Stimulated activated memory B cell treated with anti-CD40 and anti-IgM and Interleukin-4, amounts not matched to agents 10 μg/mL and 1 μg/mL and 100 μg/mL, for 72 hours (primary cell): ENCODE measurements around the gene LOX.
"Not testable (repeated sequence)": the region's sequence is repeated elsewhere in the genome, so short reads cannot be mapped to it uniquely, and the experiment has no call there.

Experiments
- ATAC-seq: fragments of 150-1000 bp; cut with Tn5 transposase; 2 replicates; pipeline ENCODE4 v1.10.0; 2021
- H3K27ac Mint-ChIP-seq: one replicate; pipeline ENCODE4 v1.8.0; 2022; ENCODE audit warnings: mild to moderate bottlenecking, mixed read lengths
- H3K27me3 Mint-ChIP-seq: one replicate; pipeline ENCODE4 v1.8.0; 2022; ENCODE audit warnings: mixed read lengths
- H3K36me3 Mint-ChIP-seq: one replicate; pipeline ENCODE4 v1.8.0; 2022; ENCODE audit warnings: mixed read lengths
- H3K4me1 Mint-ChIP-seq: one replicate; pipeline ENCODE4 v1.8.0; 2022; ENCODE audit warnings: mixed read lengths
- H3K4me3 Mint-ChIP-seq: one replicate; pipeline ENCODE4 v1.8.0; 2022; ENCODE audit warnings: mild to moderate bottlenecking, moderate library complexity, mixed read lengths
- H3K9me3 Mint-ChIP-seq: one replicate; pipeline ENCODE4 v1.8.0; 2022; ENCODE audit warnings: mixed read lengths

LOX gene

DNA sequence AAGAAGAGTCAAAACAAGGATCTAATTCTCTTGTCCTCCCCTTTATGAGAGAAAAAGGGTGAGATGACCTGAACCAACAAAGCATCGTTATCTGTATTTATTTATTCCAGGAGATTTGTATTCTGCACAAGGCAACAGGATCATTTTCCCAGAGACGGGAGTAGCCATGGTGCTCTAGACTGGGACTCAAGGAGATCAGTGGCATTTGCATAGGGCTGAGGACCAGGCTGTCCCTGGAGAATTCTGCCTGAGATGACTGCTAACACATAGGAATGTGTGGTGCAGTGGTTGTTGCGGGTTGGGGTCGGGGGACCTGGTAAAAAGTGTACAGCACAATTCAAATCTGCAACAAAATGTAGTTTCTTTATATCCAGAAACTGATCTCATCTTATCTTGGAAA is 29.0 kb upstream of the LOX start:
- Mint-ChIP-seq H3K36me3 (no peaks in the 10 kb centered on the region), H3K4me3 (no peak overlapping the region), H3K27me3 (peaks cover 10% of the 10 kb centered on the region), H3K9me3 (no peaks in the 10 kb centered on the region), H3K27ac (no peak overlapping the region), H3K4me1 (no peaks in the 10 kb centered on the region)
- ATAC-seq, result no peak

- Mint-ChIP-seq H3K36me3 (no peaks in the 10 kb centered on the region), H3K27ac (no peak overlapping the region), H3K4me1 (no peaks in the 10 kb centered on the region), H3K27me3 (peaks cover 10% of the 10 kb centered on the region), H3K9me3 (no peaks in the 10 kb centered on the region), H3K4me3 (no peak overlapping the region)
- ATAC-seq, result no peak
Observed at GRCh38 chr5:122105909-122106308, 27.9 kb upstream of the LOX start.

GRCh38 chr5:122102825-122103224 is 24.8 kb upstream of the LOX start:
- H3K27me3 Mint-ChIP-seq, result peaks cover 7% of the 10 kb centered on the region

GRCh38 chr5:122101636-122102285 is 23.7 kb upstream of the LOX start:
- H3K27me3 Mint-ChIP-seq, result no peaks in the 10 kb centered on the region
- H3K4me1 Mint-ChIP-seq, result no peaks in the 10 kb centered on the region
- no peak overlapping the region for H3K27ac Mint-ChIP-seq
- H3K36me3 Mint-ChIP-seq, result no peaks in the 10 kb centered on the region
- ATAC-seq, result no peak
- H3K4me3 Mint-ChIP-seq, result no peak overlapping the region
- H3K9me3 Mint-ChIP-seq, result no peaks in the 10 kb centered on the region

More at GRCh38 chr5:122102825-122103224, 24.8 kb upstream of the LOX start:
- Mint-ChIP-seq H3K27ac (no peak overlapping the region), H3K36me3 (no peaks in the 10 kb centered on the region), H3K4me3 (no peak overlapping the region), H3K4me1 (no peaks in the 10 kb centered on the region), H3K9me3 (no peaks in the 10 kb centered on the region)
- ATAC-seq, result no peak

DNA sequence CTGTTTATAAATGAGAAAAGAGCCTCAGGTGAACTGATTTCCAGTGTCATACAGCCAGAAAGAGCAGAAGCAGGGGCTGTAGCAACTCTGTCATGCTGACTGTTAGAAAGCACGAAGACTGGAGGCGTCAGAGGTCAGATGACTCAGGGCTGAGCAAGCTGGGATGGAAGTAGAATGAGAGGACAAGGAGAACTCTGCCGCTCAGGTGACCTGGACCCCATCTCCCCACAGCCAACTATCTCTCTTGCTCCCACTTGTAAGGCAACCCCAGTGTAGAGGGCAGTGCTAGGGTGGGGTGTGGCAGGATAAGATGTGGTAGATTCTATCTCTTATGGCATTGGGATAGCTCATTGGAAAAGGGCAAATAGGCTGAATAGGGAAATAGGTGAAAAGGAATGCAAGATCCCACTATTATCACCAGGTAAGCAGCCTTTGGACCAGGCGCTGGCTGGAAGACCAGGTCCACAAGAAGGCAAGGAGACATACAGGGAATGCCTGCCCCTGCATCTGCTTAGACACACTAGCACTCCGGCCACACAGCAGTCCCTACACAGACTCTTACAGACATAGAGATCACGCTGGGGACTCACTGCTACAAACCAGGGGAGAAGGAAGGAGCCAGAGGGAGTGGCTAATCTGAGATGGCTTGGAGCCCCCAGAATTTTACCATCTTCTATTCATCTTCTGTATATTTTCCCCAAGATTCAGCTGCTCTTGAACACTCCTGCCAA is 21.2 kb upstream of the LOX start:
- Mint-ChIP-seq H3K27me3 (no peaks in the 10 kb centered on the region), H3K4me1 (no peaks in the 10 kb centered on the region), H3K27ac (no peak overlapping the region), H3K4me3 (no peak overlapping the region), H3K36me3 (no peaks in the 10 kb centered on the region), H3K9me3 (no peaks in the 10 kb centered on the region)
- ATAC-seq, result no peak

DNA sequence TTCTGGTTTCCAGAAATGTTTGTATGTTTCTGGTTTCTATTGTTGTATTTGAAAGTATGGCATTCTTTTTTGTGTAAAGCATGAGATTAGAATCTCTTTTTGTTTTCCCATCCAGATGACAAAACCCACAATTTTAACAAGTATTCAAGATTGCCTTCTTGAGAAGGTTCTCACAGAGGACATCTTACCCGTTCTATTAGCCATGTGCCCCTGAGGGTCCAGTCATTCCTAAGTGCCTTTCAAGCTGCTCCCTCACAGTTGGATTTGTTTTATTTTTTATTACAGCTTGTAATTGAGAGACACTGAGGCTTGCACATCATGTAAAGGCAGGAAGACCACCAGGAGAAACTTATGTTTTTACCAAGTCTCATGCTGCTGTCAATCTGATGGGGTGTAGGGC is 19.3 kb upstream of the LOX start:
- no peaks in the 10 kb centered on the region for H3K27me3 Mint-ChIP-seq
- ATAC-seq, result no peak
- no peaks in the 10 kb centered on the region for H3K36me3 Mint-ChIP-seq
- H3K27ac Mint-ChIP-seq, result no peak overlapping the region
- no peaks in the 10 kb centered on the region for H3K4me1 Mint-ChIP-seq
- no peak overlapping the region for H3K4me3 Mint-ChIP-seq
- no peaks in the 10 kb centered on the region for H3K9me3 Mint-ChIP-seq

DNA sequence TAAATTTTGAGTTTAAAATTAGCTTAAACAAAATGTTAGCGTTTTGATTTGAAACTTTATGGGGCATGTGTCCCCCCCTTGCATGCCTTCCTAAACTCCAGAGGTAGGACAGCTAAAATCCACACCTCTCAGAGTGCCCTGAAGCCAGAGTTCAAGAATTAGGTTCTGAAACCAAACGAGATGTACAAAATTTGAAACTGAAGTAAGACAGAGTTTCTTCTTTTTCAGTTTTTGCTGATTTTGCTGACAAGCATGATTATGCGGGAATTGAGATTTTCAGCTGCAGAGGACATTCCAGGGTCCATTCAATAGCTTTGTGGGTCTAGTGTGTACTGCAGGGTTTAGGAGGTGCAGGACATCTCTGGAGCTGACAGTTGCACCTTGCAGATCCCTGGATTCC is 17.1 kb upstream of the LOX start:
- H3K9me3 Mint-ChIP-seq, result no peaks in the 10 kb centered on the region

DNA sequence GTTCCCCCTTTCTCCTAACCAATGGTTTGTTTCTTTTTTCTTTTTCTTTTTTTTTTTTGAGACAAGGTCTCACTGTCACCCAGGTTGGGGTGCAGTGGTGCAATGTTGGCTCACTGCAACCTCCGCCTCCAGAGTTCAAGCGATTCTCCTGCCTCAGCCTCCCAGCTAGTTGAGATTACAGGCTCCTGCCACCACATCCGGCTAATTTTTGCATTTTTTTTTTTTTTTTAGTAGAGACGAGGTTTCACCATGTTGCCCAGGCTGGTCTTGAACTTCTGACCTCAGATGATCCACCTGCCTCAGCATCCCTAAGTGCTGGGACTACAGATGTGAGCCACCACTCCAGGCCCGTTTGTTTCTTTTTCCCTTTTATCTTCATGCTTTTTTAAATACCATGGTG is 16.2 kb upstream of the LOX start:
- H3K9me3 Mint-ChIP-seq, H3K27me3 Mint-ChIP-seq, H3K36me3 Mint-ChIP-seq, H3K27ac Mint-ChIP-seq, H3K4me1 Mint-ChIP-seq, H3K4me3 Mint-ChIP-seq, ATAC-seq: not testable (repeated sequence)

More for the DNA sequence above, 17.1 kb upstream of the LOX start:
- H3K27me3 Mint-ChIP-seq, result no peaks in the 10 kb centered on the region
- no peak for ATAC-seq
- no peaks in the 10 kb centered on the region for H3K4me1 Mint-ChIP-seq
- H3K27ac Mint-ChIP-seq, result no peak overlapping the region
- no peaks in the 10 kb centered on the region for H3K36me3 Mint-ChIP-seq
- H3K4me3 Mint-ChIP-seq, result no peak overlapping the region

- Mint-ChIP-seq H3K4me3 (no peak overlapping the region), H3K4me1 (no peaks in the 10 kb centered on the region), H3K9me3 (no peaks in the 10 kb centered on the region), H3K27ac (no peak overlapping the region), H3K27me3 (no peaks in the 10 kb centered on the region), H3K36me3 (no peaks in the 10 kb centered on the region)
- ATAC-seq, result no peak
Observed at GRCh38 chr5:122093415-122094180, 15.5 kb upstream of the LOX start.

- Mint-ChIP-seq H3K27me3 (no peaks in the 10 kb centered on the region), H3K4me1 (no peaks in the 10 kb centered on the region), H3K4me3 (no peak overlapping the region), H3K9me3 (no peaks in the 10 kb centered on the region), H3K27ac (no peak overlapping the region), H3K36me3 (no peaks in the 10 kb centered on the region)
- ATAC-seq, result no peak
Observed at GRCh38 chr5:122091936-122092600, 14.0 kb upstream of the LOX start.

- H3K4me1 Mint-ChIP-seq, result no peaks in the 10 kb centered on the region
Observed at GRCh38 chr5:122089096-122090013, 11.3 kb upstream of the LOX start.

DNA sequence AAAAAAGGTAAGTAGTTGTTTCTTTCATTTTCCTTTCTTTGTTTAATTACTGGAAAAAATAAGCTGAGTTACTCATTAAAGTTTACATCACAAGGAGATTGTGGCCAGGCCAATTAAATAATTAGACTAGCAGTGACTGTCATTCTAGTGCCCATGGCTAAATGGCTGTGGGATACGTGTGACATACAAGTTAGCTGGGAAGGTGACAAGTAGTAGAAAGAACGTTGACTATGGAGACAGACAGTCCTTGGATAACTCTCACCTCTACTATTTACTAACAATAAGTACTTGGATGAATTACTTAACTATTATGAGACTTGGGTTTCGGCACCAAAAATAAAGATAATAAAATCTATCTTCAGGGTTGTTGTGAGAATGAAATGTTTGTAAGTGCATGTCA is 7.0 kb upstream of the LOX start:
- H3K27me3 Mint-ChIP-seq, result peaks cover 11% of the 10 kb centered on the region
- H3K4me1 Mint-ChIP-seq, result no peaks in the 10 kb centered on the region
- H3K4me3 Mint-ChIP-seq, result no peak overlapping the region
- no peak overlapping the region for H3K27ac Mint-ChIP-seq
- no peak for ATAC-seq
- H3K9me3 Mint-ChIP-seq, result no peaks in the 10 kb centered on the region
- H3K36me3 Mint-ChIP-seq, result no peaks in the 10 kb centered on the region

More at GRCh38 chr5:122089096-122090013, 11.3 kb upstream of the LOX start:
- ATAC-seq, result no peak
- no peaks in the 10 kb centered on the region for H3K27me3 Mint-ChIP-seq
- H3K4me3 Mint-ChIP-seq, result no peak overlapping the region
- H3K27ac Mint-ChIP-seq, result no peak overlapping the region
- no peaks in the 10 kb centered on the region for H3K36me3 Mint-ChIP-seq
- no peaks in the 10 kb centered on the region for H3K9me3 Mint-ChIP-seq

DNA sequence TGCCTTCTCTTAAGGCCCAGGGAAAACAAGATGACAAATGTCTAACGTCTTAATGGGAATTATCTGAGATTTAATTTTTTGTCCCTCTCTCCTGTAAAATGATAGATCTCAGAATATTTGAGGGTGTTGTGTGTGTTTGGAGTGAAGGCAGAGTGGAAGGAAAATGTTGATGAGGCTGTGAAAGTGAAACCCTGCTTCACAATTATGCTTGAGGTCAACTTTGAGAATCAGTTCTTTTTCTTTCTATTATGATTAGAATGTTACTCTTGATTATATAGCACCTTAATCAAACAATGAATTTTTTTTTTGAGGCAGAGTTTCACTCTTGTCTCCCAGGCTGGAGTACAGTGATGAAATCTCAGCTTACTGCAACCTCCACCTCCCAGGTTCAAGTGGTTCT is 5.5 kb upstream of the LOX start:
- Mint-ChIP-seq H3K27ac (no peak overlapping the region), H3K4me3 (no peak overlapping the region), H3K9me3 (no peaks in the 10 kb centered on the region), H3K27me3 (peaks cover 26% of the 10 kb centered on the region), H3K36me3 (no peaks in the 10 kb centered on the region), H3K4me1 (no peaks in the 10 kb centered on the region)
- ATAC-seq, result no peak

GRCh38 chr5:122081541-122081940 is 3.5 kb upstream of the LOX start:
- Mint-ChIP-seq H3K27ac (no peak overlapping the region), H3K4me3 (no peak overlapping the region), H3K36me3 (no peaks in the 10 kb centered on the region), H3K4me1 (peaks cover 18% of the 10 kb centered on the region), H3K9me3 (no peaks in the 10 kb centered on the region), H3K27me3 (peaks cover 46% of the 10 kb centered on the region)
- no peak for ATAC-seq
